ENCODE data around the gene PCNA. TPM values are rescaled to one million over a fixed set of nuclear protein-coding genes. Genes with fewer than 3 reads are reported as not detected.

The PCNA gene
- total and polyA plus RNA-seq, 12 donors, result 23.5 to 106 (median 48.6) TPM

Small RNAs within 50 kb of the gene (small RNA-seq; reads per million reads assigned to genes)
- gene RF00019 (0 reads per million in 2 donors), gene RF00568 (0 to 0.12 reads per million in 2 donors), gene RNA5SP474 (0 reads per million in 2 donors)

Other genes with a start within 250 kb of the PCNA start
- gene SLC23A2, start 118.4 kb downstream of the PCNA start, total RNA-seq, result 100 to 1,000 TPM in 8 of 9 donors, 10 to 100 TPM in 1; 98.1 to 294 (median 148) TPM
- gene SLC23A2, start 118.4 kb downstream of the PCNA start, polyA plus RNA-seq, result 100 to 1,000 TPM in 2 of 3 donors, 10 to 100 TPM in 1; 51.0 to 224 (median 104) TPM
- 100 to 1,000 TPM in 8 of 9 donors, 10 to 100 TPM in 1; 95.6 to 214 (median 141) TPM for gene TMEM230, start 6.9 kb downstream of the PCNA start, total RNA-seq
- gene TMEM230, start 6.9 kb downstream of the PCNA start, polyA plus RNA-seq, result 100 to 1,000 TPM; 206 to 276 (median 240) TPM
- 10 to 100 TPM; 19.5 to 71.0 (median 42.0) TPM for gene CDS2, start 7.0 kb upstream of the PCNA start, total RNA-seq
- gene CDS2, start 7.0 kb upstream of the PCNA start, polyA plus RNA-seq, result 10 to 100 TPM; 11.8 to 27.5 (median 12.6) TPM
- gene PROKR2, start 197.0 kb upstream of the PCNA start, total RNA-seq, result not detected
- not detected for gene PROKR2, start 197.0 kb upstream of the PCNA start, polyA plus RNA-seq

Measured in adrenal gland (tissue), 12 donors.